Fibroblast of skin of left biceps (primary cell): ENCODE measurements around the gene TMEM165.
A peak's percentile ranks its signal among the peaks of the same experiment; 100 is the strongest.

ENCODE experiments used
- DNase-seq, 2 experiments: peaks; one replicate each; pipeline ENCODE4 v3.0.0-alpha.2; 2013; ENCODE audit warnings: low read depth in 2 of 2

Gene TMEM165

DNA sequence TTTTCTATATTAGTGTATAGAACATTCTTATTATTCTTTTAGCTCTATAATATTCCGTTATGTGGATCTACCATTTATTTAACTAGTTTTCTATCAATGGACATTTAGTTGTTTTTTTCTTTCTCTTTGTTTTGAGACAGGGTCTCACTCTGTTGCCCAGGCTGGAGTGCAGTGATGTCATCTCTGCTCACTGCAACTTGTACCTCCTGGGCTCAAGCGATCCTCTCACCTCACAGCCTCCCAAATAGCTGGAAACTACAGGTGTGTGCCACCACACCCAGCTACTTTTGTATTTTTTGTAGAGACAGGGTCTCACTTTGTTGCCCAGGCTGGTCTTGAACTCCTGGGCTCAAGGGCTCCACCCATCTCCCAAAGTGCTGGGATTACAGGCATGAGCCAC lies 10.8 kb downstream of the TMEM165 start:
- no peak for DNase-seq

GRCh38 chr4:55407119-55407518 lies 11.4 kb downstream of the TMEM165 start:
- no peak for DNase-seq

GRCh38 chr4:55407764-55408163 lies 12.0 kb downstream of the TMEM165 start:
- no peak for DNase-seq

DNA sequence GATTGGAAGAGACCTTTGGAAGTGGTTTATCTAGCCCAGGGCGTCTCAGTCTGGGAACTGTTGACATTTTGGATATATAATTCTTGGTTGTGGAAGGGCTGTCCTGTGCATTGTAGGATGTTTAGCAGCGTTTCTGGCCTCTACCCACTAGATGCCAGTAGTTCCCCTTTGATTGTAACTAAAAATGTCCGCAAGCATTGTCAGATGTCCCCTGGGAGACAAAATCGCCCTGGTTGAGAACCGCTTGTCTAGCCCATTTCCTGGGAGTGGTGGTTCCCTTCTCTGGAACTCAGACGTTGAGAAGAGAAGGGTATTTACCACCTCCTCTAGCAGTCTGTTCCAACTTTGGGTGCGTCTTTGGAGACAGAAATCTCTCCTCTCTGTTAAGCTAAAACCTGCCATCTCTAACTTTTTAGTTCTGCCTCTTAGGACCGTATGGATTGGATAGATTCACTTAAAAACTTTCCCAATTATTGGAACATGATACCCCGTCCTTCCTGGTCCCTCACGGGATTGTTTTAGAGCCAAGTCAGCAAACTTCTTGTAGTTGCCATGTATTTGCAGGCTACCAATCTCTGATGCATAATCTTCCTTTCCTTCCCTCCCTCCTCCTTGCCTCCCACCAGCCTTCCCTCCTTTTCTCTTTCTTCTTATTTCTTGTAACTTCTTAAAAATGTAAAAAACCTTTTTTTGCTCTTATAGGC lies 13.9 kb downstream of the TMEM165 start:
- DNase-seq, result no peak

DNA sequence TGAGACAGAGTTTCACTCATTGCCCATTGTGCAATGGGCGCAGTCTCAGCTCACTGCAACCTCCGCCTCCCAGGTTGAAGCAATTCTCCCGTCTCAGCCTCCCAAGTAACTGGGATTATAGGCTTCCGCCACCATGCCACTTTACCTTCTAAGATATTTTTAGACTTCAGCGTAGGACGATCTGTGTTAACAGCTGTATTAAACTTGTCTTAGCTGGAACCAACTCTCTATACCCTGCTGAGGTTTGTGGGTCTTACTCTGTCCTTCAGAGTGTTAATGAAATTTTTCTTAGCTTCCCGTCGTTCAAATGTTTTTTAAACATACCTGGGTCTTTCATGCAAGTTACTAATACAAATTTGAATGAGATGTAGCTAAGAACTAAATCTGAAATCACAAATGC lies 14.7 kb downstream of the TMEM165 start:
- DNase-seq, result no peak

DNA sequence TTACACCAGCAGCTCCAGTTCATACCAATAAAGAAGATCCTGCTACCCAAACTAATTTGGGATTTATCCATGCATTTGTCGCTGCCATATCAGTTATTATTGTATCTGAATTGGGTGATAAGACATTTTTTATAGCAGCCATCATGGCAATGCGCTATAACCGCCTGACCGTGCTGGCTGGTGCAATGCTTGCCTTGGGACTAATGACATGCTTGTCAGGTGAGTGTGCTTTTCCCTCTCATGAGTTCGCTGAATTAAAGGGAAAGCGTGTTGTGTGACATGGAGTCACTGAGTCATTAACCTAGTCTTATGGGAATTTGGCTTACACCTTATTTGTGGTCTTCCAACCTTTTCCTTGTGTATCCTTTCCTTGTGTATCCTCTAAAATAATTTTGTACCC lies 15.9 kb downstream of the TMEM165 start:
- DNase-seq, result no peak

GRCh38 chr4:55416176-55416575 lies 20.4 kb downstream of the TMEM165 start:
- no peak for DNase-seq

GRCh38 chr4:55424791-55425190 lies 29.0 kb downstream of the TMEM165 start:
- no peak for DNase-seq

- DNase-seq, result no peak
These were observed 36.1 kb downstream of the TMEM165 start for GRCh38 chr4:55431710-55432336.

DNA sequence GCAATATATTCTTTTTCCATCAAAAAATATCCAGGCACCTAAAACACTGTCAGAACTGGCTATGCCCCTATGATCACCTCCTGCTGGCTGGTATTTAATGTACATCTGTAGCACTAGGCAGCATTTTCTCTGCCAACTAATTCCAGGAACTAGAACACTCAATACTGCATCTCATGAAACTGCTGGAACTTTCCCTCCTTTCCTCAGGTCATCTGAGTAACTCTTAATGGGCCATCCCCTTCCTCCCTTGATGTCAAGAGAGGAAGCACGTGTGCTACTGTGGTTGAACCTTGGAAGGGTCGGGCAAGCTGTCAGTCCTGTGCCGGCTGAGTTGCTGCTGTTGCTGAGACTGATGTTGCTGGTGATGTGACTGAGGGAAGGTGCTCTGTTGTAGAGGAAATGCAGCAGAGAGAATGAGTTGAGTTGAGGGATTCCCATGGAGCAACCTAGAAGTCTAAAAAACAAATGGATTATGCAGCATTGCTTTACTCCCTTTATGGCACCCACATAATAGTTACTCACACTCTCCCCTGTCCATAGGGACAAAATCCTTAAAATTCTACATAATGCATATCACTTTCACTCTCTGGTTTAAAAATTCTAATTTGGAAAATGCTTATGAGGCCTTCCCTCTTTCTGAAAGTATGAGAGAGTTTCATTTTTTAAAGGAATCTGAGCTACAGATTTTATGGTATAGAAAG lies 39.5 kb downstream of the TMEM165 start:
- DNase-seq, result no peak

DNA sequence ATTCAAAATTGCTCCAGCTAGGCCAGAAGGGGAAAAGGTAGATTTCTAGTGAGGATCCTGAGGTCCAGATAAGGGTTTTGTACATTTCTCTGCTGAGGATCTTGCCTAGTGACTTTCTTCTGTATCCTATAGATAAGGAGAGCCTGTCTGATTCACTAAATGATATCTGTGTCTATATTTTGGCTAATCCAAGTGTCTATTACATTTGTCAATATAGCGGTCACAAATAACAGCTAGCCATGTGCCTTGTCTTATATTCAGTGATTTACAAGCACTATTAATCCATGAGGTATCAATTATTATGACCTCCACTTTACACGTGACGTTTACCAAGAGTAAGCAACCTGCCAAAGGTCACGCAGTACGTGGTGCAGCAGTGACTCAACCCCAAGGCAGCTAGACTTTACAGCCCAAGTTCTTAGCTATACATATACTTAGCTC lies 41.6 kb downstream of the TMEM165 start:
- DNase-seq, result no peak

DNA sequence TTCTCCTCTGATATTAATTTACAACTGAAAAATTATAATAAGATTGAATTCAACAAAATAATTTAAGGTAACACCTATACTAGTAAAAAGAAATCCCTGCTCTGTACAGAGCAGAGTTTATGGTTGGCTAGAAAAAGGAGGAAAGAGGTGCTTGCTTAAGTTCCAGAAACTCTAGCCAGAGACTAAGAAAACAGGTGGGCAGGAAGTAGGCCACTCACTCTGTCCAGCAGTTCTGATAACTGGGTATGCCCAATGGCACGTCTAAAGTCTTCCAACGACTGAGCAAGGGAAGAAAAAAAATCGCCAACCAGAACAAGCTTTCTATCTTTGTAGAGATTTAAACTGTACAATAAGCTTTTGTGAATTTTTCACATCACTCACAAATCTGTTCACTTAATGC lies 42.1 kb downstream of the TMEM165 start:
- DNase-seq, result no peak

DNA sequence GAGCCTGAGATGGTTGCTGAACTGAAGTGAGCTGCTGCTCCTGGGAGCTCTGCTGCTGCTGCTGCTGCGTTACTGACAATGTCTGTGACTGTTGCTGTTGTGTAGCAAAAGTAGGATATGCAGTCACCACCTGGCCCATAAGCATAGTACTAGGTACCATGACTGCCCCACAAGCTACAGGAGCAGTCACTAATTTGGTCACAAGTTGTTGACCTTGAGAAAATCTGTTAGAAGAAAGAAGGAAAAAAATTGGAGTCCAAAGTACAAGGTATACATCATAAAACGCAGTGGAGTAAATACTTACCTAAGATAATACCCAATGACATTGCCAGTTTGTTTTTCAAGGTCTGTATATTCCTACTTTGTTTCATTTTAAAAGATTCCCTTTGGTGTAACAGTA lies 42.6 kb downstream of the TMEM165 start:
- no peak for DNase-seq

DNA sequence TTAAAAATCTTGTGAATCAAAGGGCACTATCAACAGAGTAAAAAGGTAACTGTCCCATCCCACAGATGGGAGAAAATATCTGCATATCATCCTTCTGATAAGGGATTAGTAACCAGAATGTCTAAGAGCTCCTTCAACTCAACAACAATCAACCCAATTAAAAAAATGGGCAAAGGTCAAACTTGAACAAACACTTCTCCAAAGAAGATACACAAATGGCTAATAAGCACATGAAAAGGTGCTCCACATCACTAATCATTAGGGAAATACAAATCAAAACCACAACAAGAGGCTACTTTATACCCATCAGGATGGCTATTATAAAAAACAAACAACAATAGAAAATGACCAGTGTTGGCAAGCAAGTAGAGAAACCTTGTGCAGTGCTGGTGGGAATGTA lies 43.3 kb downstream of the TMEM165 start:
- no peak for DNase-seq

DNA sequence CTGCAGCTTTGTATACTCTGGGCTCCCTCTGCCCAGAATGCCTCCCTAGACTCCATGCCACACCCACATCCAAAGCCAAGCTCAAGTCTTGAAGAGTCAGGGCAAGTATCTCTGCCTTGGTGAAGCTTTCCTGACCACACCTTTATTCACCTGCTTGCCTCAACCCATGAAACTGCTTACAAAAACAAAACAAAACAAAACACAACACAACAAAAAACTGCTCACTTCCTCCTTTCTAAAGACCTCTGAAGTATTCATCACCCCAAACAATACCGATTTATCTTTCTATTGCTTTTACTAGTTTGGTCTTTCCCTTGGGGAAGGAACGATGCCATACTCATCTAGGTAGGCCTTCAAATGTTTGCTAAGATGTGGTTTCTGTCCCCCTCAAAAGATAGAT lies 45.0 kb downstream of the TMEM165 start:
- no peak for DNase-seq

DNA sequence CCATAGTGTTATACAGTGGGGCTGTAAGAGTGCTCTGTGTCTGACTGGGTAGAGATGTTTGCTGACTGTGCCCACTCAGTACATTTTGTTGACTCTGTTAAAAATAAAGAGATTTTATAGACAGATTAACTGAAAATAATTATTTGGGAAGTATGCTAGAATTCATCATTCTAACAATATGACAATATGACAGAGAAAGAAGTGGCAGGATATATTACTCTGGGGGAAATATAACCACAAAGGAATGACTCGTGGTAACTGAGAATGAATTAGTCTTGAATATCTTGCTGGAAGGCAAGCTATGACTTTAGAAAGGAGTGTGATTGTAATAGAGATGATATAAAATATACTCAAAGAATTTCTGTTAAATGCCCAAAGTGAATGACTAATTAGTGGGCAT lies 46.8 kb downstream of the TMEM165 start:
- DNase-seq, result no peak

- no peak for DNase-seq
These were observed 49.1 kb downstream of the TMEM165 start for GRCh38 chr4:55444827-55445226.

- peak; percentile 56 to 62 for DNase-seq
These were observed 50.3 kb downstream of the TMEM165 start for GRCh38 chr4:55445921-55446577.

GRCh38 chr4:55446578-55446922 lies 50.8 kb downstream of the TMEM165 start:
- DNase-seq, result no peak

DNA sequence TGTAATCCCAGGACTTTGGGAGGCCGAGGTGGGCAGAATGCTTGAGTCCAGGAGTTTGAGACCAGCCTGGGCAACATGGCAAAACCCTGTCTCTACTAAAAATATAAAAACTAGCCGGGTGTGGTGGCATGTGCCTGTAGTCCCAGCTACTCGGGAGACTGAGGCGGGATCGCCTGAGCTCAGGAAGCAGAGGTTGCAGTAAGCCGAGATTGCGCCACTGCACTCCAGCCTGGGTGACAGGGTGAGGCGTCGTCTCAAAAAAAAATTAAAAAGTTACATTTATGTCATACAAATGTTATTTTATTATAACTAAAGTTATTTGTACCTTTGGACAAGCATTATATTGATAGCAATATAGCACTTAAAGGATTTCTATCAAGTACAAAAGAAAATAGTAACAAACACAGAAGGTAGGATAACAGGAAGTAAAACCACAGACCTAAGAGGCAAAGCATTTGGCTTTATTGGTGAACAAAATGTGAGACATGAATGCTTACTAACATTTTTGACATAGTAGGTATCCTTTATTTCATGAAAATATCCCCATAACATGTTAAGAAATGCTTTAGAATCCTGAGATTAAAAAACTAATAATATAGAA lies 51.5 kb downstream of the TMEM165 start:
- no peak for DNase-seq

- DNase-seq, result peak in 1 of 2 experiments; percentile 37
These were observed 52.1 kb downstream of the TMEM165 start for GRCh38 chr4:55447831-55448230.

GRCh38 chr4:55450566-55450965 lies 54.8 kb downstream of the TMEM165 start:
- DNase-seq, result no peak
